ENCODE results near the gene TMED1. TPM values are rescaled to one million over a fixed set of nuclear protein-coding genes. Genes with fewer than 3 reads are reported as not detected.

Gene TMED1
- total and polyA plus RNA-seq, 2 donors (not counting 1 experiment from before 2014, with no cell fraction given): 40.1 to 42.3 TPM

DNA sequence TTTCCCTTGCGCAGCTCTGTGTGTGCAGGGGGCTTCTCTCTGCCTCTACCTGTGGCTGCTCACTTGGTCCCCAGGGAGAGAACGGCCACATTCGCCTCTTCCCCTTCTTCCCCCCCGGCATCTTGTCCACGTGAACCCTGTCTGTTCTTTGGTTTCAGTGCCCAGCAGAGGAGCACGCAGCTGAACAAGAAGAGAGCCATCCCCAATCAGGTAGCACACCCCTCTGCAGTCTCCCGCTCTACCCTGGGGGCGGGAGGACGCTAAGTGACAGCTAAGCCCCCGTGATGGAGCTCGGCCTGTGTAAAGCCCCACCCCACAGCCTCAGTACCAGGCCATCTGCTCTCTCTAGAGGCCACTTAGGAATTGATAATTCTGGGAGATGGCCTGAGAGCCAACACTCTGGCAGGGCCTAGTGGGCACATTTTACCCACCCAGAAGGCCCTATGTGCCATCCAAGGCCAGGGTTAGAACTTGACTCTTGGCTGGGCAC is 30.2 kb downstream of the TMED1 start:
- DNase-seq (ENCODE audit: low read depth in 2 of 2): no peak
- H3K9ac ChIP-seq (ENCODE audit: insufficient read depth, low read length): no peak overlapping the region
- no peaks in the 10 kb centered on the region for H3K27me3 ChIP-seq (ENCODE audit: control insufficient read depth, insufficient read depth, low read length)
- TF ChIP-seq, protein P1, sequence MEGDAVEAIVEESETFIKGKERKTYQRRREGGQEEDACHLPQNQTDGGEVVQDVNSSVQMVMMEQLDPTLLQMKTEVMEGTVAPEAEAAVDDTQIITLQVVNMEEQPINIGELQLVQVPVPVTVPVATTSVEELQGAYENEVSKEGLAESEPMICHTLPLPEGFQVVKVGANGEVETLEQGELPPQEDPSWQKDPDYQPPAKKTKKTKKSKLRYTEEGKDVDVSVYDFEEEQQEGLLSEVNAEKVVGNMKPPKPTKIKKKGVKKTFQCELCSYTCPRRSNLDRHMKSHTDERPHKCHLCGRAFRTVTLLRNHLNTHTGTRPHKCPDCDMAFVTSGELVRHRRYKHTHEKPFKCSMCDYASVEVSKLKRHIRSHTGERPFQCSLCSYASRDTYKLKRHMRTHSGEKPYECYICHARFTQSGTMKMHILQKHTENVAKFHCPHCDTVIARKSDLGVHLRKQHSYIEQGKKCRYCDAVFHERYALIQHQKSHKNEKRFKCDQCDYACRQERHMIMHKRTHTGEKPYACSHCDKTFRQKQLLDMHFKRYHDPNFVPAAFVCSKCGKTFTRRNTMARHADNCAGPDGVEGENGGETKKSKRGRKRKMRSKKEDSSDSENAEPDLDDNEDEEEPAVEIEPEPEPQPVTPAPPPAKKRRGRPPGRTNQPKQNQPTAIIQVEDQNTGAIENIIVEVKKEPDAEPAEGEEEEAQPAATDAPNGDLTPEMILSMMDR (conservative IDR thresholded peaks at IDR 0.05 in 1 of 2, IDR thresholded peaks at IDR 0.05 in 1 of 2; ENCODE audit: low read depth in 1 of 2, low read length in 2 of 2): no peak
- TF ChIP-seq EZH2 (IDR thresholded peaks at IDR 0.05; ENCODE audit: low read length, missing control alignments): no peak
- H3K79me2 ChIP-seq (ENCODE audit: control insufficient read depth, insufficient read depth, low read length): no peaks in the 10 kb centered on the region
- no peak overlapping the region for H3K4me2 ChIP-seq (ENCODE audit: extremely low read depth, insufficient read depth, low read length)
- H3K27ac ChIP-seq (ENCODE audit: insufficient read depth, low read length): no peak overlapping the region
- no peak overlapping the region for H2AFZ ChIP-seq (ENCODE audit: low read length)
- no peaks in the 10 kb centered on the region for H3K9me3 ChIP-seq (ENCODE audit: control insufficient read depth, insufficient read depth, low read depth, low read length)
- H4K20me1 ChIP-seq (ENCODE audit: control insufficient read depth, extremely low read depth, insufficient read depth, low read length): no peaks in the 10 kb centered on the region
- H3K4me1 ChIP-seq (ENCODE audit: control insufficient read depth, extremely low read depth, insufficient read depth, low read length): no peaks in the 10 kb centered on the region
- H3K4me3 ChIP-seq (replicated peaks in 1 of 4; ENCODE audit: control extremely low read depth in 1 of 4, insufficient read depth in 1 of 4, low read depth in 3 of 4, low read length in 4 of 4): no peak overlapping the region
- H3K36me3 ChIP-seq (ENCODE audit: control insufficient read depth, insufficient read depth, low read length): peaks cover 33% of the 10 kb centered on the region

DNA sequence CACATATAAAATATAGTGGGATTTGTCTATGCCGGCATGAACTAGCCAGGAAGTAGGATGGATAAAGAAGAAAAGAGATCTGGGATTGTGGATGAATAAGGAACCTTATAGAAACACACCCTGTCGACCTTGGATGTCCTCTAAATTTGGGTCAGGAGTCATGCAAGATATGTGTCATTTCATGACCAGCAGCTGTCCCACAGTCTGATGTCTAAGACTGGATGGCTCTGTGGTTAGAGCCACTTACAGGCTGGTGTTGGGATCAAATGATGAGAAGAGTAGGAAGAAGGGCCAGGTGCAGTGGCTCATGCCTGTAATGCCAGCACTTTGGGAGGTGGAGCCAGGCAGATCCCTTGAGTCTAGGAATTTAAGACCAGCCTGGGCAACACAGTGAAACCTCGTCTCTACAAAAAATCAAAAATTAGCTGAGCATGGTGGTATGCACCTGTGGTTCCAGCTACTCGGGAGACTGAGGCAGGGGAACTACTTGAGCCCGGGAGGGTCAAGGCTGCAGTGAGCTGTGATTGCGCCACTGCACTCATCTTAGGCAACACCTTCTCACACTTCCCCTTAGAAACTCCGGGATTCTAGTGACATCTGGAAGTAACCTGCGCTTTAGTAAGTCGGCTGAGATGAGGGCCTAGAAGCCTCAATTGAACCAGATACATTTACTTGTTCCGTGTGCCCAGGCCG is 30.8 kb downstream of the TMED1 start:
- Histone ChIP-seq H4K20me1 (ENCODE audit: control insufficient read depth, extremely low read depth, insufficient read depth, low read length) (no peaks in the 10 kb centered on the region), H3K36me3 (ENCODE audit: control insufficient read depth, insufficient read depth, low read length) (peaks cover 32% of the 10 kb centered on the region), H3K27me3 (ENCODE audit: control insufficient read depth, insufficient read depth, low read length) (no peaks in the 10 kb centered on the region), H3K4me2 (ENCODE audit: extremely low read depth, insufficient read depth, low read length) (no peak overlapping the region), H3K9me3 (ENCODE audit: control insufficient read depth, insufficient read depth, low read depth, low read length) (no peaks in the 10 kb centered on the region), H3K79me2 (ENCODE audit: control insufficient read depth, insufficient read depth, low read length) (no peaks in the 10 kb centered on the region), H3K4me1 (ENCODE audit: control insufficient read depth, extremely low read depth, insufficient read depth, low read length) (no peaks in the 10 kb centered on the region), H3K27ac (ENCODE audit: insufficient read depth, low read length) (no peak overlapping the region), H3K9ac (ENCODE audit: insufficient read depth, low read length) (no peak overlapping the region), H2AFZ (ENCODE audit: low read length) (no peak overlapping the region), H3K4me3 (replicated peaks in 1 of 4; ENCODE audit: control extremely low read depth in 1 of 4, insufficient read depth in 1 of 4, low read depth in 3 of 4, low read length in 4 of 4) (no peak overlapping the region)
- no peak for TF ChIP-seq EZH2 (IDR thresholded peaks at IDR 0.05; ENCODE audit: low read length, missing control alignments)
- TF ChIP-seq, protein P1 (conservative IDR thresholded peaks at IDR 0.05 in 1 of 2, IDR thresholded peaks at IDR 0.05 in 1 of 2; ENCODE audit: low read depth in 1 of 2, low read length in 2 of 2): no peak
- no peak for DNase-seq (ENCODE audit: low read depth in 2 of 2)

DNA sequence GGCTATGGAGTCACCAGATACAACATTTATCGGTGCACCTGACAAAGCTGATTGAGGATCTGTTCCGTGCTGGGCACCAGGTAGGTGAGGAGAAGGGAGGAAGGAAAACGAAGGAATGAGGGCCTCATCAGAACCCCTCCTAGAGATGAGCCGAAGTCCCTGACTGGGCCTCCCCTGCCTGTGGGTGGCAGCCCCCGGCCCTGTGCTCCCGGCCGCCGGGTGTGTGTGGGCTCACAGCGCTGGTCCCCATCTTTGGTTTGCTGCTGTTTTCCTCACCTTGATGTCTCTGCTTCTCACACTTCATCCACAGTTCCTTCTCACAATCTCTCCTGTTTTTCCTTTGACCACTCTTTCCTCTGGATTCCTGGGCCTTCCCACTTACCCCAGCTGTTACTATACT is 32.8 kb downstream of the TMED1 start:
- Histone ChIP-seq H3K36me3 (ENCODE audit: control insufficient read depth, insufficient read depth, low read length) (peaks cover 35% of the 10 kb centered on the region), H3K4me2 (ENCODE audit: extremely low read depth, insufficient read depth, low read length) (no peak overlapping the region), H3K27me3 (ENCODE audit: control insufficient read depth, insufficient read depth, low read length) (no peaks in the 10 kb centered on the region), H3K4me1 (ENCODE audit: control insufficient read depth, extremely low read depth, insufficient read depth, low read length) (no peaks in the 10 kb centered on the region), H2AFZ (ENCODE audit: low read length) (no peak overlapping the region), H3K79me2 (ENCODE audit: control insufficient read depth, insufficient read depth, low read length) (no peaks in the 10 kb centered on the region), H3K27ac (ENCODE audit: insufficient read depth, low read length) (no peak overlapping the region), H3K4me3 (replicated peaks in 1 of 4; ENCODE audit: control extremely low read depth in 1 of 4, insufficient read depth in 1 of 4, low read depth in 3 of 4, low read length in 4 of 4) (no peak overlapping the region), H4K20me1 (ENCODE audit: control insufficient read depth, extremely low read depth, insufficient read depth, low read length) (no peaks in the 10 kb centered on the region), H3K9ac (ENCODE audit: insufficient read depth, low read length) (no peak overlapping the region), H3K9me3 (ENCODE audit: control insufficient read depth, insufficient read depth, low read depth, low read length) (no peaks in the 10 kb centered on the region)
- no peak for DNase-seq (ENCODE audit: low read depth in 2 of 2)
- TF ChIP-seq, protein P1 (conservative IDR thresholded peaks at IDR 0.05 in 1 of 2, IDR thresholded peaks at IDR 0.05 in 1 of 2; ENCODE audit: low read depth in 1 of 2, low read length in 2 of 2): no peak
- no peak for TF ChIP-seq EZH2 (IDR thresholded peaks at IDR 0.05; ENCODE audit: low read length, missing control alignments)
